ENCODE results near the gene KCNK1.

GRCh38 chr1:233629305-233629935 is 15.5 kb downstream of the KCNK1 start:
- TF ChIP-seq CTCF (IDR thresholded peaks at IDR 0.05; ENCODE audit: insufficient read depth, low read depth, low read length) (no peak), EZH2 (IDR thresholded peaks at IDR 0.05; ENCODE audit: insufficient read depth, low read length) (no peak)
